Activated CD8-positive, alpha-beta memory T cell treated with anti-CD3 and anti-CD28 coated beads for 36 hours (primary cell): Measurements from ENCODE around the gene TRIM2. TPM values are rescaled to one million over a fixed set of nuclear protein-coding genes. Genes with fewer than 3 reads are reported as not detected.
"Not testable (repeated sequence)": the region's sequence is repeated elsewhere in the genome, so short reads cannot be mapped to it uniquely, and the experiment has no call there.

Experiments used
- CTCF ChIA-PET: fragments of 350-600 bp; sonication (Branson Sonifier 250); formaldehyde crosslinking; loops from one replicate; lab custom pipeline; 2021; ENCODE audit warnings: antibody characterized with exemption; lab: Charles Lee
- POLR2A ChIA-PET: fragments of 350-600 bp; sonication (Branson Sonifier 250); formaldehyde crosslinking; loops from one replicate; lab custom pipeline; 2021; ENCODE audit warnings: antibody characterized with exemption; lab: Charles Lee
- total RNA-seq, 2 experiments: library from RNA; stranded (reverse); gene quantifications; one replicate each; pipeline ENCODE4 v1.2.3, GENCODE V29; 2021

TRIM2 gene
- under 1 TPM; 0.11 to 0.44 TPM for total RNA-seq

DNA sequence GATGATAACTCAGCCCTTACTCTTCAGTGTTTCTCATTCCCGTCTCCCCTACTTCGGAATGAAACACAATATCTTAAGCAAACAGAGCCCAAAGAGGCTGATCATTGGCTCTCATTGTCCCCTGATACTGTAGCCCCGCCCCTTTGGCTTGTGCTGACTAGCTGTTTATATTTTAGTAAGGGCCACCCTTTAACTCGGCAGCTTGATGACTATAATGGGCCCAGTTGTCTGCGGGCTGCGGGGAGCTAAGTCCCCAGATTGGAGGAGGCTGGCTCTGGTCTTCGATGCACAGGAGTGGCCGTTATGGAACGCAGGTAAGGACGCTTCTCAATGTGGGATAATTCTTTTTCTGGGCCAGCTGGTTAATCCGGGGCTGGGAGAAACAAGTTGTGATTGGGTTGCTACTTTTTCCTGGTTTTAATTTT is at the start of gene TRIM2:
Gene TRIM2, plus strand, starts transcription at position 197 of the 425 bp plus-strand sequence. Its CDS starts 88 bp downstream, at position 285.
- ChIA-PET CTCF (no interaction called here), POLR2A (no interaction called here)

GRCh38 chr4:153155686-153156085 is 48.6 kb upstream of the TRIM2 start:
- POLR2A ChIA-PET: no interaction called here
- CTCF ChIA-PET: interaction anchor here (0.6 to 0.9 kb wide), 2 partner anchors 282 to 367 kb away, joined by 3 to 4 read pairs; no protein-coding TSS in a partner anchor

DNA sequence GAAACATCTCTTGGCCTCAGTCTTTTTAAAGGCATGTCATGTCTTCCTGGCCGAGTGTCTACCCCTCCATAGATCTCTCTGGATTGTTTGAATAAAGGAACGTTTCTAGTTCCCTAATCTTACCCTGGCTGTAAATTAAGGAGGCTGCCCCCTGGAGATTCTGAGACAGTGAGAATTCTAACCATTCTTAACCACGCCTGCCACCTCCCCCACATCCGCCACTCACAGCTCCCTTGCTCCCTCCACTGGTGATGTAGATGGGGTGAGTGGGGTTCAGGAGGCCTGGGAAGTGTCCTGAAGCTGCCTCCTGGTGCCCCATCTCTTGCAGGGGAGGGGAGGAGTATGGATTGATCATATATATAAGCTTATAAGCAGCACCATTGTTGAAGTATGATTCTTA is 48.0 kb upstream of the TRIM2 start:
- POLR2A ChIA-PET: interaction anchor here (0.7 kb wide), 1 partner anchor 311 kb away, joined by 3 read pairs; no protein-coding TSS in a partner anchor
- CTCF ChIA-PET: interaction anchor here (0.6 to 0.9 kb wide), 2 partner anchors 281 to 366 kb away, joined by 3 to 4 read pairs; no protein-coding TSS in a partner anchor

GRCh38 chr4:153156721-153157120 is 47.5 kb upstream of the TRIM2 start:
- CTCF ChIA-PET: no interaction called here
- POLR2A ChIA-PET: interaction anchor here (0.7 kb wide), 1 partner anchor 311 kb away, joined by 3 read pairs; no protein-coding TSS in a partner anchor

DNA sequence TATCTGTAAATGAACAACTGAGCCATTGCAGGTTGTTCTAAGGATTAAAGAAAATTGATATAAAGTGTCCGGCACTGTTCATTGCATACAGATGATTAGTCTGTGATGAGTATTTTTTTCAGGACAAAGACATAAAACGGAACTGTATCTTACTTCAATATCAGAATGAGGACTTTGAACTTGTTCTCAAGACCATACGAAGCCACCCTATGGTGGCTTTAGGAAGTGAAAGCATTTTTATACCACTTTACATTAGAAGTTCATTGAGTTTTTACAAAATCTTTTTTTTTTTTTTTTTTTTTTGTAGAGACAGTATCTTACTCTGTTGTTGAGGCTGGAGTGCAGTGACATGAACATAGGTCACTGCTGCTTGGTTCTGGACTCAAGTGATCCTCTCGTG is 45.2 kb upstream of the TRIM2 start:
- POLR2A ChIA-PET: no interaction called here
- CTCF ChIA-PET: no interaction called here

DNA sequence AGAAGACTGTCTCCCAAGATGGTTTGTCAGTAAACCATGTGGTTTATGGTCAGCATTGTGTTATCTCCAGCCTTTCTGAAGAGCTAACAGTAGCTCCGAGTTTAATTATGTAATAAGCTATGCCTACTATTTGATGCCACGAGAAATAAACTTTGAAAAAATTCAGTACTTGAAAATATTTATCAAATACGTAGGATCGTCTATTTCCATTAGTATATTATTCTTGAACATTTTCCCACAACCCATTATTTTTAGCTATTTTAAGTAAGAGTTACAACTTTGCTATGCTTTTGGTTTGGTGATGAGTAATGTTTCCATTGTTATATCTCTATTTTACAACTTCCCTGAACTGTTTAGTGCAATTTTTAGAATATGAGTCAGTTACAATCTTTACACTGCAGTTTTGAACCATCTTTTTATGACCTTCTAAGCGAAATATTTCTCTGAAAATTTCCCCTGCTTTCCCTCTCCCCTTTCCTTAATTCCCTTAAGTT is 44.5 kb upstream of the TRIM2 start:
- ChIA-PET POLR2A (no interaction called here), CTCF (no interaction called here)

- ChIA-PET POLR2A (interaction anchor here (0.5 kb wide), 1 partner anchor 1693 kb away, joined by 3 read pairs; no protein-coding TSS in a partner anchor), CTCF (no interaction called here)
These were observed 43.4 kb upstream of the TRIM2 start for GRCh38 chr4:153160821-153161220.

- ChIA-PET POLR2A (no interaction called here), CTCF (no interaction called here)
These were observed 42.8 kb upstream of the TRIM2 start for GRCh38 chr4:153161226-153161963.

DNA sequence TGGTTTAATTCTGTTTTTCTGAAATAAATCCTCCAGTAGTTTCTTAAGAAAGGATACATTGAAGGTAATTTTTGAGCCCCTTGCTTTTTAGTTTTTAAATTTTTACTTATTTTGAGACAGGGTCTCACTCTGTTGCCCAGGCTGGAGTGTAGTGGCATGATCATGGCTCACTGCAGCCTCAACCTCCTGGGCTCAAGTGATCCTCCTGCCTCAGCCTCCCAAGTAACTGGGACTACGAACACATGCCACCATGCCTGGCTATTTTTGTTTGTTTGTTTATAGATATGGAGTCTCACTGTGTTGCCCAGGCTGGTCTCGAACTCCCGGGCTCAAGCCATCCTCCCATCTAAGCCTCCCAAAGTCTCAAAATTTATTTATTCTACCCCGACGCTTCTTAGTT is 39.0 kb upstream of the TRIM2 start:
- POLR2A ChIA-PET, CTCF ChIA-PET: not testable (repeated sequence)

DNA sequence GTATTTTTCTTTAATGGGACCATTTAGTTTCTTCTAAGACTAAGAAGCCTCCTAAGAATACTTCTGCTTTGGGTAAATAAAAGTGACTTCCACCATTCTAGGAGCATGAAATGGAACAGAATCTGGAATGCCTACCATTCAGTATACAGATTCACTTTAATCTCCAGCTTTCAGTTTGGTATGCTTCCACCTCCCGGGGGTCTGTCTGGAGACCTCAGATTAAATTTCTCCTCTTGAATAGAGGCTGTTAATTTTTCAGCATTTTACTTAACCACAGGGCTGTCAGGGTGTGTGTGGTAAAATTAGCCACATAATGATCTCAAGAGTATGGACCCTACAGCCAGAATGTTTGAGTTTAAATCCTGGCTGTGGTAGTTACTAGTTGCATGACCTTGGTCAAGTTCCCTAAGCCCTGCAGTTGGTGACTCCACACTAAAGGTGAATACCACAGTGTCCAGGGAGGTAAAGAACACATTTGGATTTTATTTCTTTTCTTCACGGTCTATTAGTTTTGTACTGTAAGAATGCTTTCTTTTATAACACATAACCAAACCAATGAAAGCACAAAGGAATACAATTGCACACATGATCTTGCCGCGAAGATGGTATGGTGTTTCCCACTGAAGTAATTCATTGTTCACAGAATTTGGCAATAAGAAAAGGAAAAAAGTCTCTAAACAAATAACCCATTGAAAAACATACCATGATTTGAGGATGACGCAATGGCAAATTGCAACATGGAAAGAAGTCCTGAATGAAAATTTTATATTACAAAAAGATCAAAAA is 37.3 kb upstream of the TRIM2 start:
- CTCF ChIA-PET: no interaction called here
- POLR2A ChIA-PET: no interaction called here

GRCh38 chr4:153169776-153170175 is 34.5 kb upstream of the TRIM2 start:
- POLR2A ChIA-PET: no interaction called here
- CTCF ChIA-PET: no interaction called here

DNA sequence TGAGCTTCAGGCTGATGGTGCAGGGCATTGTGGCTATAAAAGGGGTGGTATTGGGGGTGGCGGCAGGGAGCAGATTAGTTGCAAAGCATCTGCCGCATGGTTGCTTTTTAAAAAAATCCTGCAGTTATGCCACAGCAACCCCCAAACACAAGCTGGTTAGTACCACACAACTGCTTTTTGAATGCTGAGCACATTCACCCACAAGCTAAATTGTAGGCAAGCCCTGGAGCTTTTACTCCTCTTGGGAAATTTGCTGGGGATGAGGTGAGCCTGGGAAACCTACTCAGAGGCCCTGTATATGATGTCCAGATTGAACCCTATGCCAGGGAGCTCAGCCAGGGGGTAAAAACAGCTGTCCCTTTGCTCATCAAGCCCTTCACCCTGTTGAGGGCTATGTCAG is 33.8 kb upstream of the TRIM2 start:
- POLR2A ChIA-PET: interaction anchor here (0.6 kb wide), 1 partner anchor 360 kb away, joined by 5 read pairs; no protein-coding TSS in a partner anchor
- CTCF ChIA-PET: interaction anchor here (1.7 kb wide), 1 partner anchor 27 kb away, joined by 5 read pairs; no protein-coding TSS in a partner anchor

- CTCF ChIA-PET: no interaction called here
- POLR2A ChIA-PET: no interaction called here
These were observed 29.2 kb upstream of the TRIM2 start for GRCh38 chr4:153174821-153175567.

DNA sequence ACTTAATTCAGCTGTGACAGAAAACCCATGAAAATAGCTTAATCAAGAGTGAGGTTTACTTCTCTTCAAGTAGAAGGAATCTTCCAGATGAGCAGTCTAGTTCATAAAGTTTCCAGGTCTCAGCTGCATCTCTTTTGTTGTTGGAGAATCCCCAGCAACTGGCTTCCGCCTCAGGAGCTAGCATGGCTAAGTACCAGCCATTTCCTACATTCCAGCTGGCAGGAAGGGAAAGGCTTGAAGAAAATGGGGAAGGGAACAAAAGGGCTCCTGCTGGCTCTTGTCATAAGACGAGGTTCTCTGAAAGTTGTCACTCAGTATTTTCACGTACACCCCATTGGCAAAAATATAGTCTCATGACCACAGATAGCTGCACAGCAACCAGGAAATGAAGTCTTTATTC is 27.3 kb upstream of the TRIM2 start:
- ChIA-PET POLR2A (no interaction called here), CTCF (no interaction called here)

GRCh38 chr4:153177841-153178240 is 26.4 kb upstream of the TRIM2 start:
- CTCF ChIA-PET: no interaction called here
- POLR2A ChIA-PET: no interaction called here

GRCh38 chr4:153179100-153179499 is 25.1 kb upstream of the TRIM2 start:
- ChIA-PET CTCF (interaction anchor here (1.3 kb wide), 1 partner anchor 37 kb away, joined by 3 read pairs; no protein-coding TSS in a partner anchor), POLR2A (no interaction called here)

- CTCF ChIA-PET: no interaction called here
These were observed 22.9 kb upstream of the TRIM2 start for GRCh38 chr4:153181293-153181692.

DNA sequence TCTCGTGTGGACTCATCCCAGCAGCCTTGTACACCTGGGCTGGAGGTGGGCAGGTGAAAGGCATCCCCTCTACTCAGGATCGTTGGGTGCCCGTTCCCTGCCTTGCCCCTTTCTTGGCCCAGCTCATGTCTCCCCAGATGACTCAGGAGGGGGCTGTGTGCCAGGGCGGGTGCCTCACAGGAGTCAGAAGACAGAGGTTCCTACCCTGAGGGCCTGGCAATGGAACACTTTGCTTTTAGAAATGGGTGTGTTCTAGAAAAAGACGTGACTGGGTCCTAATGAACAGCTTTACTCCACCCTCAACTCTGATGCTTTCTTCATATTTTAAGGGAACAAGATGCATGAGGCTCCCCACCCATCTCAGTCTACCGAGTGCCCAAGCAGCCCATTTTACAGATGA is 22.5 kb upstream of the TRIM2 start:
- ChIA-PET POLR2A (no interaction called here), CTCF (no interaction called here)

More at GRCh38 chr4:153181293-153181692, 22.9 kb upstream of the TRIM2 start:
- POLR2A ChIA-PET: no interaction called here

DNA sequence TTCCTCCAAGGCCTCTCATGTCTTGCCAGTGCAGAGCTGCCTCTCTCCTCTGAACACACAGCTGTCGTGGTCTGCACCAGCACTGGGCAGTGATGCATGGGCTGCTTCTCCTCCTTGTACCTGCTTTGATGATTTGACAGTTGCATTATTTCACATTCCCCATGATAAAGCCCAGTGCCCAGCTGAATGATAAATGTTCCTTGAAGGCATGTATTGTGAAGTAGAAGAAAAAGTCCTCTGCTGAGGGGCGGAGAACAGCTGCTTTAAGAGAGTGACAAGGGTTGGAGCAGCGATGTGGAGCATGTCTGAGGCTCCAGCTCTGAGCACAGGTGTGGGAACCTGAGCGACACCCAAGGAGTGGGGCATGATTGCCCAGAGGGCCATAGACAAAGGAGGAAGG is 21.1 kb upstream of the TRIM2 start:
- ChIA-PET CTCF (no interaction called here), POLR2A (no interaction called here)
